Adrenal gland (tissue), 12 donors: ENCODE measurements around the gene IQGAP2. TPM values are rescaled to one million over a fixed set of nuclear protein-coding genes. Genes with fewer than 3 reads are reported as not detected.

ENCODE experiments used
- DNase-seq, 7 donors: peaks; one replicate each; pipeline ENCODE4 v3.0.0-alpha.2; 2019 to 2020
- H3K27ac ChIP-seq, 5 donors: fragments of 200-600 bp; sonication (generic) in 4 of 5; 1 replicate in 3 of 5; 2 replicates in 2 of 5; pipeline versions ENCODE4 v1.5.1 to v1.8.0; 2016 to 2020; ENCODE audit warnings: mild to moderate bottlenecking in 1 of 5
- H3K27me3 ChIP-seq: fragments of 200-600 bp; 2 replicates; pipeline ENCODE4 v1.8.0; 2021
- H3K36me3 ChIP-seq, 2 donors: fragments of 200-600 bp; replicated peaks in 1 of 2; 1 replicate in 1 of 2; 2 replicates in 1 of 2; pipeline versions ENCODE4 v1.5.1 to v1.8.0; 2018 to 2022
- H3K4me1 ChIP-seq, 2 donors: fragments of 200-600 bp; replicated peaks in 1 of 2; 1 replicate in 1 of 2; 2 replicates in 1 of 2; pipeline versions ENCODE4 v1.5.1 to v1.8.0; 2018 to 2021
- H3K4me3 ChIP-seq, 4 donors: fragments of 200-600 bp; sonication (generic) in 3 of 4; one replicate each; pipeline ENCODE4 v1.5.1; 2016 to 2018
- H3K9me3 ChIP-seq, 3 donors: fragments of 200-600 bp; sonication (generic) in 1 of 3; replicated peaks in 1 of 3; 1 replicate in 2 of 3; 2 replicates in 1 of 3; pipeline versions ENCODE4 v1.5.1 to v1.8.0; 2016 to 2021
- CTCF ChIP-seq, 6 experiments: fragments of 450-650 bp in 4 of 6; fragments of 200-600 bp in 2 of 6; sonication (generic) in 1 of 6; IDR thresholded peaks; 1 replicate in 5 of 6; 2 replicates in 1 of 6; pipeline versions ENCODE4 v1.5.1 to v1.8.0; 2016 to 2021; ENCODE audit warnings: antibody characterized with exemption in 6 of 6, mild to moderate bottlenecking in 2 of 6, moderate library complexity in 1 of 6
- POLR2A ChIP-seq, 2 donors: fragments of 450-650 bp; IDR thresholded peaks; one replicate each; pipeline ENCODE4 v1.6.1; 2017; ENCODE audit warnings: antibody characterized with exemption in 2 of 2, mild to moderate bottlenecking in 2 of 2, moderate library complexity in 1 of 2
- WGBS, 4 donors: extraction: QIAGEN DNeasy Blood & Tissue Kit in 2 of 4; methylation state at CpG; one replicate each; pipeline versions ENCODE4 v1.1.5 to v1.1.7; 2013 to 2017; 5-methylcytosine and 5-hydroxymethylcytosine counted together
- intact Hi-C, 2 donors: fragments of 100-400 bp; cut with DNase I; formaldehyde crosslinking; loops; one replicate each; pipeline versions ENCODE4 v1.14.1 to v1.15.0; 2022 to 2023
- polyA plus RNA-seq, 3 donors: library from polyadenylated mRNA; stranded (reverse); fragments of 200-250 nt in 2 of 3; fragments of 350-450 nt in 1 of 3; fragmentation: Illumina TruSeq in 1 of 3; extraction: RNeasy Lipid Tissue Mini Kit (QIAGEN cat#74804) in 1 of 3; gene quantifications; one replicate each; pipeline ENCODE4 v1.2.3, GENCODE V29; 2013 to 2014
- total RNA-seq, 9 donors: library from RNA; depleted of rRNA in 4 of 9; stranded (reverse); fragments of >200 nt in 4 of 9; fragments of 120-200 nt in 1 of 9; fragmentation: NEBNext Ultra II Directional in 1 of 9; extraction: Animal tissue kit (Norgen Biotek cat#: 25700) in 1 of 9; gene quantifications; one replicate each; pipeline versions ENCODE4 v1.1.0 to v1.2.4, GENCODE V29; 2013 to 2023
- donor health status: healthy with polysubstance abuse.
- donor health status: Bipolar disorder and iron deficiency.
- donor health status: DM: yes; HTN: yes; CAD: no.
- donor health status: DM: no; HTN: no; CAD: no.
- donor health status: DM: no; HTN: no; CAD: no.
- donor health status: DM: yes; HTN: yes; CAD: no.

The IQGAP2 gene
- total and polyA plus RNA-seq, 12 donors, result 14.9 to 77.3 (median 36.1) TPM

GRCh38 chr5:76542241-76542640 lies 139.2 kb downstream of the IQGAP2 start:
- WGBS, 4 donors, result 77 to 81% (median 79%) methylated on average over 6 of the region's 6 CpGs

GRCh38 chr5:76542887-76543690 lies 140.0 kb downstream of the IQGAP2 start:
- DNase-seq, result peak in 4 of 7 donors; percentile 28 to 69 (median 34)
- TF ChIP-seq POLR2A (IDR thresholded peaks at IDR 0.05) (no peak), CTCF (IDR thresholded peaks at IDR 0.05) (no peak)
- Histone ChIP-seq H3K4me1 (peaks cover 6 to 35% of the 10 kb centered on the region in 2 donors), H3K4me3 (no peak overlapping the region), H3K9me3 (no peaks in the 10 kb centered on the region), H3K27ac (peak overlapping the region in 3 of 5 donors; percentile 5 to 59 (median 39)), H3K36me3 (no peaks in the 10 kb centered on the region), H3K27me3 (no peaks in the 10 kb centered on the region)
- WGBS, 4 donors, result 59 to 69% (median 64%) methylated on average over 13 of the region's 13 CpGs
- intact Hi-C loops, result loop anchor here in 1 of 2 donors (5.0 kb wide), 1 partner anchor 141 kb away; the partner anchor contains the start of gene IQGAP2

More at GRCh38 chr5:76542241-76542640, 139.2 kb downstream of the IQGAP2 start:
- Histone ChIP-seq H3K9me3 (no peaks in the 10 kb centered on the region), H3K4me3 (no peak overlapping the region), H3K27me3 (no peaks in the 10 kb centered on the region), H3K36me3 (no peaks in the 10 kb centered on the region), H3K4me1 (peaks cover 7 to 27% of the 10 kb centered on the region in 2 donors), H3K27ac (peak overlapping the region in 1 of 5 donors; percentile 59)
- TF ChIP-seq CTCF (IDR thresholded peaks at IDR 0.05), result no peak
- TF ChIP-seq POLR2A (IDR thresholded peaks at IDR 0.05), result no peak
- intact Hi-C loops, result loop anchor here in 1 of 2 donors (5.0 kb wide), 1 partner anchor 140 kb away; the partner anchor contains the start of gene IQGAP2
- DNase-seq, result no peak

- peaks cover 6 to 45% of the 10 kb centered on the region in 2 donors for H3K4me1 ChIP-seq
- TF ChIP-seq CTCF (IDR thresholded peaks at IDR 0.05) (peak; percentile 41 to 67 (median 57)), POLR2A (IDR thresholded peaks at IDR 0.05) (no peak)
- no peak overlapping the region for H3K4me3 ChIP-seq
- H3K27me3 ChIP-seq, result no peaks in the 10 kb centered on the region
- intact Hi-C loops, result loop anchor here in 1 of 2 donors (5.0 kb wide), 1 partner anchor 142 kb away; the partner anchor contains the start of gene IQGAP2
- peak overlapping the region in 2 of 5 donors; percentile 37 to 41 for H3K27ac ChIP-seq
- H3K36me3 ChIP-seq, result no peaks in the 10 kb centered on the region
- H3K9me3 ChIP-seq, result no peaks in the 10 kb centered on the region
- peak in 6 of 7 donors; percentile 38 to 74 (median 55) for DNase-seq
- WGBS, 4 donors, result 29 to 37% (median 32%) methylated on average over 4 of the region's 4 CpGs
Measured at GRCh38 chr5:76544268-76544926, 141.3 kb downstream of the IQGAP2 start.

GRCh38 chr5:76545184-76545583 lies 142.1 kb downstream of the IQGAP2 start:
- no peak overlapping the region for H3K27ac ChIP-seq
- DNase-seq, result no peak
- TF ChIP-seq POLR2A (IDR thresholded peaks at IDR 0.05) (no peak), CTCF (IDR thresholded peaks at IDR 0.05) (no peak)
- H3K4me3 ChIP-seq, result no peak overlapping the region
- intact Hi-C loops, result no loop called here
- whole genome bisulfite sequencing, 4 donors, result 77 to 84% (median 77%) methylated on average over 4 of the region's 4 CpGs
- H3K9me3 ChIP-seq, result no peaks in the 10 kb centered on the region
- peaks cover 6 to 45% of the 10 kb centered on the region in 2 donors for H3K4me1 ChIP-seq
- no peaks in the 10 kb centered on the region for H3K36me3 ChIP-seq
- H3K27me3 ChIP-seq, result no peaks in the 10 kb centered on the region
